ENCODE measurements around the gene CYFIP1. TPM values are rescaled to one million over a fixed set of nuclear protein-coding genes. Genes with fewer than 3 reads are reported as not detected.

The CYFIP1 gene
- polyA plus RNA-seq, 3 donors: 47.1 to 85.5 (median 63.8) TPM

- Histone ChIP-seq H3K79me2 (ENCODE audit: insufficient read depth, low read length) (no peaks in the 10 kb centered on the region), H3K27ac (ENCODE audit: low read depth in 1 of 2, low read length in 2 of 2) (no peak overlapping the region), H3K9ac (ENCODE audit: insufficient read depth, low read length, poor library complexity, severe bottlenecking) (no peak overlapping the region), H3K4me1 (ENCODE audit: control insufficient read depth in 1 of 2, insufficient read depth in 2 of 2, low read length in 2 of 2) (no peaks in the 10 kb centered on the region), H2AFZ (ENCODE audit: insufficient read depth, low read depth, low read length, poor library complexity, severe bottlenecking) (no peak overlapping the region), H3K4me3 (replicated peaks in 1 of 3; ENCODE audit: low read depth in 2 of 3, low read length in 3 of 3) (no peak overlapping the region), H4K20me1 (ENCODE audit: insufficient read depth, low read length) (no peaks in the 10 kb centered on the region), H3K36me3 (replicated peaks in 1 of 2; ENCODE audit: control insufficient read depth in 1 of 2, insufficient read depth in 2 of 2, low read length in 2 of 2) (peaks cover 53 to 73% of the 10 kb centered on the region in 2 donors), H3K27me3 (ENCODE audit: control insufficient read depth in 2 of 2, insufficient read depth in 2 of 2, low read length in 2 of 2) (no peaks in the 10 kb centered on the region), H3K4me2 (replicated peaks; ENCODE audit: extremely low read depth, low read length, poor library complexity, severe bottlenecking) (no peak overlapping the region), H3K9me3 (replicated peaks in 1 of 2; ENCODE audit: control insufficient read depth in 1 of 2, insufficient read depth in 1 of 2, low read length in 2 of 2) (peaks cover 0 to 14% of the 10 kb centered on the region in 2 donors)
- no peak for TF ChIP-seq CTCF (IDR thresholded peaks at IDR 0.05)
- peaks cover 74 to 87% of the 10 kb centered on the region in 2 donors for H3K36me3 Mint-ChIP-seq
- peak overlapping the region in 2 of 7 donors; percentile 2 to 38 for H3K27ac Mint-ChIP-seq
- WGBS (ENCODE audit: insufficient coverage): 97% methylated on average over 22 of the region's 25 CpGs
- intact Hi-C loops (cut with micrococcal nuclease): loop anchor here (10.0 kb wide), 1 partner anchor 63 kb away; no protein-coding TSS in a partner anchor
- H3K9me3 Mint-ChIP-seq: peaks cover 5 to 15% (median 10%) of the 10 kb centered on the region in 7 donors
- no peak overlapping the region for H3K4me3 Mint-ChIP-seq
- no peak for DNase-seq
- no peaks in the 10 kb centered on the region for H3K4me1 Mint-ChIP-seq
- peaks cover 0 to 1% (median 0%) of the 10 kb centered on the region in 3 donors for H3K27me3 Mint-ChIP-seq (ENCODE audit: low read depth in 3 of 3)
These were observed 98.3 kb downstream of the CYFIP1 start for GRCh38 chr15:22881739-22882440.

- intact Hi-C loops (cut with micrococcal nuclease): loop anchor here (10.0 kb wide), 1 partner anchor 64 kb away; no protein-coding TSS in a partner anchor
These were observed 99.0 kb downstream of the CYFIP1 start for GRCh38 chr15:22880981-22881738.

More at GRCh38 chr15:22880981-22881738, 99.0 kb downstream of the CYFIP1 start:
- H2AFZ ChIP-seq (ENCODE audit: insufficient read depth, low read depth, low read length, poor library complexity, severe bottlenecking): no peak overlapping the region
- H4K20me1 ChIP-seq (ENCODE audit: insufficient read depth, low read length): no peaks in the 10 kb centered on the region
- H3K4me2 ChIP-seq (replicated peaks; ENCODE audit: extremely low read depth, low read length, poor library complexity, severe bottlenecking): no peak overlapping the region
- peaks cover 0 to 15% of the 10 kb centered on the region in 2 donors for H3K9me3 ChIP-seq (replicated peaks in 1 of 2; ENCODE audit: control insufficient read depth in 1 of 2, insufficient read depth in 1 of 2, low read length in 2 of 2)
- no peaks in the 10 kb centered on the region for H3K4me1 ChIP-seq (ENCODE audit: control insufficient read depth in 1 of 2, insufficient read depth in 2 of 2, low read length in 2 of 2)
- H3K27me3 ChIP-seq (ENCODE audit: control insufficient read depth in 2 of 2, insufficient read depth in 2 of 2, low read length in 2 of 2): no peaks in the 10 kb centered on the region
- Mint-ChIP-seq H3K9me3 (peaks cover 5 to 15% (median 10%) of the 10 kb centered on the region in 7 donors), H3K27me3 (ENCODE audit: low read depth in 3 of 3) (peaks cover 0 to 1% (median 0%) of the 10 kb centered on the region in 3 donors), H3K36me3 (peaks cover 75 to 88% of the 10 kb centered on the region in 2 donors), H3K4me1 (no peaks in the 10 kb centered on the region), H3K27ac (peak overlapping the region in 2 of 7 donors; percentile 2 to 38), H3K4me3 (no peak overlapping the region)
- WGBS (ENCODE audit: insufficient coverage): 97% methylated on average over 17 of the region's 19 CpGs
- H3K4me3 ChIP-seq (replicated peaks in 1 of 3; ENCODE audit: low read depth in 2 of 3, low read length in 3 of 3): no peak overlapping the region
- TF ChIP-seq CTCF (IDR thresholded peaks at IDR 0.05): no peak
- DNase-seq: no peak
- peaks cover 56 to 73% of the 10 kb centered on the region in 2 donors for H3K36me3 ChIP-seq (replicated peaks in 1 of 2; ENCODE audit: control insufficient read depth in 1 of 2, insufficient read depth in 2 of 2, low read length in 2 of 2)
- no peak overlapping the region for H3K9ac ChIP-seq (ENCODE audit: insufficient read depth, low read length, poor library complexity, severe bottlenecking)
- no peak overlapping the region for H3K27ac ChIP-seq (ENCODE audit: low read depth in 1 of 2, low read length in 2 of 2)
- no peaks in the 10 kb centered on the region for H3K79me2 ChIP-seq (ENCODE audit: insufficient read depth, low read length)
